ENCODE data around the gene PLEKHM2. TPM values are rescaled to one million over a fixed set of nuclear protein-coding genes. Genes with fewer than 3 reads are reported as not detected.

Gene PLEKHM2
- total RNA-seq, 1 donor from 2014 or later = 90.9 TPM

DNA sequence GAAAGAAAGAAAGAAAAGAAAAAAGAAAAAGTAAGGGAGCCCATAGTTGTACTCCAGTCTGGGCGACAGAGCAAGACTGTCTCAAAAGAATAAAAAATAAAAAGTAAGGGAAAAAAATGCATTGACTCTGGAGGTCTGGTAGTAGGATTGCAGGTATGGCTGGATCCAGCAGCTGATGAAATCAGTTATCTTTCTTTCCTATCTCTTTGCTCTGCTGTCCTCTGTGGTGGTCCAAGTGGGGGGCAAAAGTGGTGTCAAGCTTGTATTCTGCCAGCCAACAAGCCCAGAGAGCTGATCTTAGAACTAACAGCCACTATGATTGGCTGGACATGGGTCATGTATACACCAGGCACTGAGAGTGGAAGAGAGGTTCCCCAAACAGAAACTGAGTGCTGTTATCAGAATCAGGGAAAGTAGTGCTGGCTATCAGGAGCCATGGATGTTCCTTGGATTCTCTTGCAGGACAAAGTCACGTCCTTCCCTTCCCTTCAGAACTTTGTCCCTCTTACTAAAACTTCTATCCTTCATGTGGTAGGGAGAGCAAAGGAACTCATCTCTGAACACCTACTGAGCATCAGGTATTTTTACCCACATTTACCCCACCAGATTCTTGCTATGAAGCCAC lies 71.0 kb downstream of the PLEKHM2 start:
- H3K4me1 ChIP-seq = peaks cover 20% of the 10 kb centered on the region

DNA sequence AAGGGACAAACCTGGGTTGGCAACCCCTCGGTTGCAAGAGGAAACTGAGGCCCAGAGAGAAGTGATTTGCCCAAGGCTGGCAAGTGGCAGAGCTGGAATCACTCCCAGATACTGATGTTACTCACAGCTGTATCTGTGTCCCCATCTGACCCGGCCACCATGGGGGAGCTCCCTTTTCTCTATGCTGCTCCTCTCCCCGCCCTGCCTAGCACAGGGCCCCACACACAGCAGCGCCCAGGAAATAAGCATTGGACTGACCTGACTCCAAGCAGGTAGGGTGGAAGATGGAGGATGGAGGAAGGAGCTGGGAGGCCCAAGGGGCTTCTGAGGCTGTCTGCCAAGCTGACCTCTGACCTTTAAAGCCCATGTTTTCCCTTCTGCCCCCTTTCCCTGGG lies 71.5 kb downstream of the PLEKHM2 start:
- Histone ChIP-seq H3K4me3 (no peak overlapping the region), H3K27ac (no peak overlapping the region), H3K9me3 (no peaks in the 10 kb centered on the region), H3K4me1 (peaks cover 17% of the 10 kb centered on the region), H3K27me3 (peaks cover 22% of the 10 kb centered on the region), H3K36me3 (no peaks in the 10 kb centered on the region)
- ATAC-seq (no peak), DNase-seq (no peak)
- intact Hi-C loops (cut with DNase I) = no loop called here
- TF ChIP-seq, protein P1, sequence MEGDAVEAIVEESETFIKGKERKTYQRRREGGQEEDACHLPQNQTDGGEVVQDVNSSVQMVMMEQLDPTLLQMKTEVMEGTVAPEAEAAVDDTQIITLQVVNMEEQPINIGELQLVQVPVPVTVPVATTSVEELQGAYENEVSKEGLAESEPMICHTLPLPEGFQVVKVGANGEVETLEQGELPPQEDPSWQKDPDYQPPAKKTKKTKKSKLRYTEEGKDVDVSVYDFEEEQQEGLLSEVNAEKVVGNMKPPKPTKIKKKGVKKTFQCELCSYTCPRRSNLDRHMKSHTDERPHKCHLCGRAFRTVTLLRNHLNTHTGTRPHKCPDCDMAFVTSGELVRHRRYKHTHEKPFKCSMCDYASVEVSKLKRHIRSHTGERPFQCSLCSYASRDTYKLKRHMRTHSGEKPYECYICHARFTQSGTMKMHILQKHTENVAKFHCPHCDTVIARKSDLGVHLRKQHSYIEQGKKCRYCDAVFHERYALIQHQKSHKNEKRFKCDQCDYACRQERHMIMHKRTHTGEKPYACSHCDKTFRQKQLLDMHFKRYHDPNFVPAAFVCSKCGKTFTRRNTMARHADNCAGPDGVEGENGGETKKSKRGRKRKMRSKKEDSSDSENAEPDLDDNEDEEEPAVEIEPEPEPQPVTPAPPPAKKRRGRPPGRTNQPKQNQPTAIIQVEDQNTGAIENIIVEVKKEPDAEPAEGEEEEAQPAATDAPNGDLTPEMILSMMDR (IDR thresholded peaks at IDR 0.05) = no peak

More for the DNA sequence above, 71.0 kb downstream of the PLEKHM2 start:
- H3K4me3 ChIP-seq = no peak overlapping the region
- TF ChIP-seq, protein P1 (IDR thresholded peaks at IDR 0.05) = no peak
- H3K27me3 ChIP-seq = peaks cover 21% of the 10 kb centered on the region
- no peaks in the 10 kb centered on the region for H3K36me3 ChIP-seq
- H3K9me3 ChIP-seq = no peaks in the 10 kb centered on the region
- ATAC-seq = no peak
- no peak overlapping the region for H3K27ac ChIP-seq
- no peak for DNase-seq
- intact Hi-C loops (cut with DNase I) = no loop called here

DNA sequence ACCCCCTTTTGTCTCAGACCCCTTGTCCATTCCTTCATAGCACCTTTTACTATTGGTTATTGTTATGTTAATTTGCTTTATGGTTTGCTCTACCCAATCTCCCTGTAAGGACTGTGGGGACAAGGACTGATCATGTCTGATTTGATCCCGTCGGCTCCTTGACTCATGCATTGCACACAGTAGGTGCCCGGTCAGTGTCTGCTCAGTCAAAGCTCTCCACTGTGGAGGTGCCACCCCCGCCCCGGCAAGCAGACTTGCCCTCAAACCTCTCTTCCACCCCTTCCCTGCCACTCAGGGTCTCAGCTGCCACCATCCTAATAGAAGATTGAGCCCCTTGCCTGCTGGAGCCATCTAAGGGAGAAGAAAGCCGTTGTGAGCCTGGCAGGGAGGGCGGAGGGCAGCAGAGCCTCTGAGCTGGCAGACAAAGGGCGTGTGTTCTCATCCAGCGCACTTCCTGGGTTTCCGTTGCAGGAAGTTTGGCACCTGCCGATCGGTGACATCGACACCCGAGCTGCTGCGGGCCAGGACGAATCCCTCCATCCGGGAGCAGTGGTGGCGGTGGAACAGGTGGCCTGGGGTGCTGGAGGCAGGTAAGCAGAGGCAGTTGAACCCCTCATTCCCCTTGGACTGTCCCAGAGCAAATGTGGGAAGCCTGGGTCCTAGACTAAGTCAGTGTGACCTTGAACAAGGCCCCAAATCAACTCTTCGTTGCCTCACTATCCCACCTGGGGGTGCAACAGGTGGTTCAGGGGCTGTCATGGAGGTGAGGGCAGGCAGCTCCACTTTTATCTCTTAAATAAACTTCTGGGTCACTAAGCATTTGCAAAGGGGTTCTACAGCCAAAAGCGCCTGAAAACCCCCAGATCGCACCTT lies 72.3 kb downstream of the PLEKHM2 start:
- H3K27me3 ChIP-seq = peaks cover 22% of the 10 kb centered on the region
- no peaks in the 10 kb centered on the region for H3K36me3 ChIP-seq
- peaks cover 17% of the 10 kb centered on the region for H3K4me1 ChIP-seq
- ATAC-seq (no peak), DNase-seq (no peak)
- intact Hi-C loops (cut with DNase I) = no loop called here
- no peak overlapping the region for H3K27ac ChIP-seq
- no peaks in the 10 kb centered on the region for H3K9me3 ChIP-seq
- TF ChIP-seq, protein P1 (IDR thresholded peaks at IDR 0.05) = no peak
- no peak overlapping the region for H3K4me3 ChIP-seq

DNA sequence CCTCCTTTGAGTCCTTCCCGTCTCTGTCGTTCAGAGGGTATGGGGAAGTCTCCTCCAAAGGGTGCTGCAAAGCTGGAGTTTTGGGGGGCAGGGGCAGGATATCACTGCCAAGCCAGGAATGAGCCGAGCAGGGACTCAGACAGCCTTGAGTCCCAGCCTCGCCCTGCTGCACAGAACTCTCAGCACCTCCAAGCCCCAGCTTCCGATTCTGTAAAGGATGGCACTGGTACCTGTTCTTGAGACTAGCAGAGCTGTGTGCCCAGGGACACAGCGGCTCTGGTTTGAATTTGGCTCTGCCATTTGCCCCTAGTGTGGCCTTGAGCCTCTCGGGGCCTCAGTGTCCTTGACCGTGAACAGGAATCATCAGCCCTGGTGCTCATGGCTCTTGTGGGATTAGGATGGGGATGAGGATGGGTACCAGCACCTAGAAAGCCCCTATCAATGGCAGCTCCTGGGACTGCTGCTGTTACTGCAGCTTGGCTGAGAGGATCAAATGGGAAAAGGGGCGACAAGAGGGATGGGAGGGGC lies 73.0 kb downstream of the PLEKHM2 start:
- Histone ChIP-seq H3K27me3 (peaks cover 22% of the 10 kb centered on the region), H3K4me1 (peaks cover 17% of the 10 kb centered on the region), H3K36me3 (no peaks in the 10 kb centered on the region), H3K4me3 (no peak overlapping the region), H3K9me3 (no peaks in the 10 kb centered on the region), H3K27ac (no peak overlapping the region)
- TF ChIP-seq, protein P1 (IDR thresholded peaks at IDR 0.05) = no peak
- intact Hi-C loops (cut with DNase I) = no loop called here
- ATAC-seq = no peak
- no peak for DNase-seq

DNA sequence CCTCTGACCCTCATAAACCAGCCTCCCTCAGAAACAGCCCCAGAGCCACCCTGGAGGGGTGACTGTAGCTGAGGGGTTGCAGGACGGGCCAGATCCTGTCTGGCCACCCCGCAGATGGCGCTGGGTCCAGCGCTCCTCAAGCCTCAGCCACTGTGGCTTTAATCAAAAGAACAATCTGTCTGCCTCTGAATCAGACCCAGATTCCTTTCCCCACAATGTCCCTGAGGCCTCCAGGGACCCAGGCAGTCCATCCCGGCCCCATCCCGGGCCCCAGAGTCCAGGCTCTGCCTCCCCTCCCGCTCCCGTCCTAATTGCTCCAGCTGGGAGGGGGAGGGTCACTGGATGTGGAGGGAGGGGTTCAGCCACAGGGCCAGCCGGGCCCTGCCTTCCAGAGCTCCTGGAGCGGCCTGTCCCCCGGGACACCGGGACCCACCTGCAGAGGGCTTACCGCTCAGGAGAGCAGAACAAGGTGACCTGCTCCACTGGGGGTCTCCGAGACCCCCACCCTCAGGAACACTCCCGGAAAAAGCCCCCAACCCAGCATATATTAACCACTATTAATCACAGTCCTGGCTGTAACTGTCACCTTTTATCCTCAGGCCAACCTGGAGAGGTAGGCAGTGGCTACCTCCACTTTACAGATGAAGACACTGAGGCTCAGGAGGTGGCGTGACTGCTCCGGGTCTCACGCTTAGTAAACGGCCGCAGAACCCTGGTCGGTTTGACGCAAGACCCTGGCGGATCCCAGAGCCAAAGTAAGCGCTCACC lies 73.6 kb downstream of the PLEKHM2 start:
- intact Hi-C loops (cut with DNase I) = no loop called here
- Histone ChIP-seq H3K4me1 (peaks cover 17% of the 10 kb centered on the region), H3K27ac (peak overlapping the region; percentile 51), H3K27me3 (peaks cover 22% of the 10 kb centered on the region), H3K36me3 (no peaks in the 10 kb centered on the region), H3K4me3 (peak overlapping the region; percentile 66), H3K9me3 (no peaks in the 10 kb centered on the region)
- ATAC-seq = no peak
- TF ChIP-seq, protein P1 (IDR thresholded peaks at IDR 0.05) = no peak
- no peak for DNase-seq

Measured in upper lobe of right lung (tissue), 1 donor.